T-cell (primary cell): ENCODE data around the gene GTF3C1. TPM values are rescaled to one million over a fixed set of nuclear protein-coding genes. Genes with fewer than 3 reads are reported as not detected.

Experiments used
- ATAC-seq, 4 experiments: fragments of 200-7000 bp in 3 of 4; fragments of 150-1000 bp in 1 of 4; cut with Tn5 transposase; replicated peaks in 1 of 4; 1 replicate in 3 of 4; 2 replicates in 1 of 4; pipeline ENCODE4 v1.10.0; 2021; ENCODE audit warnings: moderate library complexity in 3 of 4, mild to moderate bottlenecking in 2 of 4, moderate number of reproducible peaks in 1 of 4
- CTCF ChIA-PET, 2 donors: fragments of 300-600 bp; sonication (Branson Sonifier 250); formaldehyde crosslinking; loops; one replicate each; lab custom pipeline; 2022; ENCODE audit warnings: antibody characterized with exemption in 2 of 2; lab: Charles Lee
- POLR2A ChIA-PET, 2 donors: fragments of 300-600 bp; sonication (Branson Sonifier 250); formaldehyde crosslinking; loops; one replicate each; lab custom pipeline; 2022; ENCODE audit warnings: antibody characterized with exemption in 2 of 2; lab: Charles Lee
- DNase-seq, 35 experiments: peaks; one replicate each; pipeline versions ENCODE4 v3.0.0 to v3.0.0-alpha.2; 2013 to 2023
- H3K27ac ChIP-seq: one replicate; pipeline ENCODE4 v1.5.1; 2013; ENCODE audit warnings: low read length
- H3K27me3 ChIP-seq, 2 experiments: replicated peaks in 1 of 2; 1 replicate in 1 of 2; 2 replicates in 1 of 2; pipeline versions ENCODE4 v1.6.1 to v1.7.0; 2013; ENCODE audit warnings: low read length in 1 of 2, mixed read lengths in 1 of 2; ENCODE audit not compliant: control insufficient read depth in 2 of 2, insufficient read depth in 2 of 2; ENCODE audit errors: extremely low read depth in 1 of 2
- H3K36me3 ChIP-seq, 2 donors: 1 replicate in 1 of 2; 2 replicates in 1 of 2; pipeline versions ENCODE4 v1.6.1 to v1.7.0; 2013; ENCODE audit warnings: low read length in 1 of 2; ENCODE audit not compliant: control insufficient read depth in 2 of 2, insufficient read depth in 1 of 2; ENCODE audit errors: extremely low read depth in 1 of 2
- H3K4me1 ChIP-seq, 2 experiments: 1 replicate in 1 of 2; 2 replicates in 1 of 2; pipeline versions ENCODE4 v1.6.1 to v1.7.0; 2013; ENCODE audit warnings: low read length in 2 of 2, mixed read lengths in 1 of 2; ENCODE audit not compliant: insufficient read depth in 2 of 2, control insufficient read depth in 1 of 2; ENCODE audit errors: extremely low read depth in 1 of 2
- H3K4me3 ChIP-seq, 2 donors: 1 replicate in 1 of 2; 2 replicates in 1 of 2; pipeline versions ENCODE4 v1.5.1 to v1.7.0; 2013; ENCODE audit warnings: mild to moderate bottlenecking in 2 of 2, low read length in 1 of 2, moderate library complexity in 1 of 2; ENCODE audit not compliant: control insufficient read depth in 1 of 2; ENCODE audit errors: extremely low read depth in 1 of 2
- H3K9me3 ChIP-seq: 2 replicates; pipeline ENCODE4 v1.7.0; 2013
- H3K27ac Mint-ChIP-seq, 2 donors: one replicate each; pipeline ENCODE4 v1.8.0; 2020 to 2021; ENCODE audit warnings: mild to moderate bottlenecking in 2 of 2, mixed read lengths in 2 of 2
- H3K27me3 Mint-ChIP-seq, 2 donors: one replicate each; pipeline ENCODE4 v1.8.0; 2021 to 2022; ENCODE audit warnings: mixed read lengths in 2 of 2
- H3K36me3 Mint-ChIP-seq: one replicate; pipeline ENCODE4 v1.8.0; 2021; ENCODE audit warnings: mixed read lengths
- H3K4me1 Mint-ChIP-seq, 3 donors: one replicate each; pipeline ENCODE4 v1.8.0; 2020 to 2022; ENCODE audit warnings: mixed read lengths in 3 of 3, mild to moderate bottlenecking in 1 of 3
- H3K4me3 Mint-ChIP-seq, 3 donors: one replicate each; pipeline ENCODE4 v1.8.0; 2020 to 2022; ENCODE audit warnings: mild to moderate bottlenecking in 3 of 3, mixed read lengths in 3 of 3, moderate library complexity in 3 of 3
- H3K9me3 Mint-ChIP-seq, 3 donors: one replicate each; pipeline ENCODE4 v1.8.0; 2020 to 2022; ENCODE audit warnings: mixed read lengths in 3 of 3
- WGBS: methylation state at CpG from one replicate; pipeline ENCODE4 v1.1.5; 2013; ENCODE audit warnings: missing lambda C conversion rate; ENCODE audit not compliant: insufficient coverage; 5-methylcytosine and 5-hydroxymethylcytosine counted together
- total RNA-seq, 35 experiments: library from RNA in 6 of 35; stranded (reverse) in 6 of 35; fragments of 120-200 nt in 1 of 35; gene quantifications; one replicate each; pipeline versions ENCODE4 v1.2.1 to v1.2.4 and lab custom pipeline; 2013 to 2026

Gene GTF3C1
- total RNA-seq, 5 donors from 2014 or later (not counting 1 experiment from before 2014, with no cell fraction given), result 60.3 to 72.8 (median 61.4) TPM

DNA sequence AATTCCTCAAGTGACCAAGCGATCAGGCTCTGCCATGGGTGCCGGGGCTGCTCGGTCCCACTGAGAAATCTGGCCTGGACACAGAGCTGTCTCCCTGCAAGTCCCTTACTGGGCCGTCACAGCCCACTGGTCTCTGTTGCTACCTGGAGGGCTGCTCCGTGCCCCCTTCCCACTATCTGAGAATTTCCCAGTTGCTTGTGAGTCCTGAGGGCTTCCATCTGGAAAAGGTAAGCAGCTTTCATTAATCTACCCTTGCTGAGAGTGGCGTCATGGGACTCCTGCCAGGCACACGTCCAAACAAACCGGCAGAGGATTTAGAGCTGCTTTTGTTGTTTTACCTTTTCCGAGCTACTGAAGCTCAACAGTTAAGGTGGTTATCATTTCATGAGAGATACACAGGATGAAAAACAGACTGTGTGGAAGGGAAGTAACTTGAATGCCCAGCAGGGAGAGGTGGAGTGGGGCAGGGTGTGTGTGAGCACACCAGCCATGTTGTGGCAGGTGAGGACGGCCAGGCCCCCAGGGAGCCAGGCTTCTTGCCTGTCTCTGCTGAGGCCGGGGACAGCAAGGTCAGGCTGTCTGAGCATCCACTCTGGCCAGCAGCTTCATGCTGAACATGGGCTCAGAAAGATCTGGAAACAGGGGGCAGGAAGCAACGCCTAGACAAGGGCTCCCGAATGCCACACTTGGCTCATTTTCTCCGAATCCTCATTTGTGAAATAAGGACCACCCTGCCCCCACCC lies 50.6 kb downstream of the GTF3C1 start:
- peaks cover 27 to 95% of the 10 kb centered on the region in 2 donors for H3K36me3 ChIP-seq
- no peaks in the 10 kb centered on the region for H3K9me3 ChIP-seq
- ChIA-PET POLR2A (no interaction called here), CTCF (no interaction called here)
- Mint-ChIP-seq H3K27ac (no peak overlapping the region), H3K27me3 (no peaks in the 10 kb centered on the region), H3K4me1 (no peaks in the 10 kb centered on the region), H3K36me3 (peaks cover 77% of the 10 kb centered on the region), H3K4me3 (no peak overlapping the region), H3K9me3 (no peaks in the 10 kb centered on the region)
- H3K27ac ChIP-seq, result no peak overlapping the region
- ATAC-seq, result no peak
- 97% methylated on average over 14 of the region's 14 CpGs for WGBS
- no peaks in the 10 kb centered on the region for H3K27me3 ChIP-seq
- no peak for DNase-seq
- no peak overlapping the region for H3K4me3 ChIP-seq
- no peaks in the 10 kb centered on the region for H3K4me1 ChIP-seq

DNA sequence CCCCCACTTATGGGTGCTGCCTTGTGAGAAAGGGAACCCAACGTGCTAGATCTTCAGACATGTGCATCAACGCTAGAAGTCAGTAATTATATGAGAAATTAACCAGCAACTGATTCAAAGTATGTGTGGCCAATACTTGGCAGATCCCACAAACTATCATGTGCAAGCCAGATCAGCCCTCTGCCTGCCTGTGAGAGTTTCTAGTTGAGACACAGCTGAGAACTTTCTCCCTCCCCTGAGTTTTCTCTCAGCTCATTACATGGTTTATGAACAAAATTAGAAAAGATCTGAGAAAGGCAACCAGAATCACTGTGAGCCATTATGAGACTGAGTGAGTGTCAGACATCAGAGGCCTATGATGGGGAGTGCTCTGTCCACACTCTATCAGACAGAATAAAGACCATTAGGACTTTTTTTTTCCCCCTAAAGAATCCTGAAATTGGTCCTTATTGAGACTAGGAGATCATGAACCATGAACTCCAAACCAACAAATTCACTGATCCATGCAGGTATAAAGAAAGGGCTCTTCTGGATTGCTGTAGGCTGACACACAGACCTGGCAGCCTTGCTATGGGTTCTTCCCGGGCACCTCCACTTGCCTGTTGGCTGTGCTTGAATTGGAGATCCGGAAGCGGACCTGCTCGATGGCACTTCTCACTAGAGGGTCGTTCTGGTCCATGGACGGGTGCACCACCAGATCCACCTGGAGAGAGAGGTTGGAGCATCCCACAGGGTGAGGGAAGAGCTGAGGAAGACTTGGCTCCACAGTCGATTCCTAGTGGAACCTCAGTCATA lies 51.5 kb downstream of the GTF3C1 start:
- Histone ChIP-seq H3K4me1 (no peaks in the 10 kb centered on the region), H3K36me3 (peaks cover 20 to 90% of the 10 kb centered on the region in 2 donors), H3K9me3 (no peaks in the 10 kb centered on the region), H3K27ac (no peak overlapping the region), H3K4me3 (no peak overlapping the region), H3K27me3 (no peaks in the 10 kb centered on the region)
- H3K27ac Mint-ChIP-seq, result peak overlapping the region in 1 of 2 donors; percentile 24
- no peak for DNase-seq
- ATAC-seq, result no peak
- H3K27me3 Mint-ChIP-seq, result no peaks in the 10 kb centered on the region
- ChIA-PET POLR2A (interaction anchor here in 1 of 2 donors (0.7 kb wide), 1 partner anchor 328 kb away, joined by 7 read pairs; no protein-coding TSS in a partner anchor), CTCF (no interaction called here)
- no peaks in the 10 kb centered on the region for H3K9me3 Mint-ChIP-seq
- peaks cover 70% of the 10 kb centered on the region for H3K36me3 Mint-ChIP-seq
- no peaks in the 10 kb centered on the region for H3K4me1 Mint-ChIP-seq
- 90% methylated on average over 6 of the region's 9 CpGs for WGBS
- no peak overlapping the region for H3K4me3 Mint-ChIP-seq

DNA sequence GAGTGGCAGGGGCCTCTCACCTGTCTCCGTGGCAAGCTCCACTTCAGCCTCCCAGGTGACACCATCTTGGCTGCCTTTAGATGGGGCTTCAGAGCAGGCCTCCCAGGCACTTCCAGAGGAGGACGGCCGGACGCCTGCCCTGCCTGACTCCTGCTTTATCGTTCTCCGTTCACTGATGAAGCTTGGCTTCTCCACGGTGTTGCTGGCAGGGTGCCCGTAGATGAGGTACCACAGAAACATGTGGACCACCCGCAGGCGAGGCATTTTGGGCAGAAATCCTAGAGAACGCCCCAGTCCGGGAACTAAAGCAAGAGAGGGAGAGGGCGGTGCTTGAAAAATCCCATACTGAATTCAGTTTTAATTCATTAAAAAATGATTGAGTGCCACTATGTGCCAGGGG lies 54.5 kb downstream of the GTF3C1 start:
- whole genome bisulfite sequencing, result 95% methylated on average over 10 of the region's 13 CpGs
- POLR2A ChIA-PET, result no interaction called here
- no peaks in the 10 kb centered on the region for H3K9me3 ChIP-seq
- ATAC-seq (no peak), DNase-seq (no peak)
- CTCF ChIA-PET, result no interaction called here
- Mint-ChIP-seq H3K4me1 (peaks cover 0 to 3% (median 0%) of the 10 kb centered on the region in 3 donors), H3K27me3 (no peaks in the 10 kb centered on the region), H3K27ac (no peak overlapping the region), H3K9me3 (no peaks in the 10 kb centered on the region), H3K4me3 (no peak overlapping the region), H3K36me3 (peaks cover 68% of the 10 kb centered on the region)
- H3K27ac ChIP-seq, result no peak overlapping the region
- peaks cover 0 to 7% of the 10 kb centered on the region in 2 experiments for H3K4me1 ChIP-seq
- no peak overlapping the region for H3K4me3 ChIP-seq
- H3K36me3 ChIP-seq, result peaks cover 15 to 92% of the 10 kb centered on the region in 2 donors
- H3K27me3 ChIP-seq, result no peaks in the 10 kb centered on the region

DNA sequence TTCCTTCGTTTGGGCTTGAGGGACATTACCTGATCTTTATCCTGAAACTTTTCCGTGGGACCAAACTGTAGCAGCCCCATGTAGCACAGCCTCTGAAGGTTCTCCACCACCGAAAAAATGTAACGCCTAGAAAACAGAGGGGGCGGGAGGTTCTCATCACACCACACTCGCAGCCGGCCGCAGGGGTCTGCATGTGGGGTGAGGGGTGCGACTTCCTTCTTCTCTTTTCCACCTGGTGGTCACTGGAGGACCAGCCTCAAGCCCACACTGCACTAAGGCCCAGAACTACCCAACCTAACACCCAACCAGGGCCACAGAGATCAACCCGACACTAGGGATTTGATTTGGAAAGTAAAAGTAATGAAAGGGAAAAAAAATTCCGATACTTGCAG lies 57.1 kb downstream of the GTF3C1 start:
- Mint-ChIP-seq H3K4me1 (peaks cover 0 to 3% (median 0%) of the 10 kb centered on the region in 3 donors), H3K9me3 (no peaks in the 10 kb centered on the region), H3K27ac (peak overlapping the region in 1 of 2 donors; percentile 11), H3K4me3 (no peak overlapping the region), H3K36me3 (peaks cover 71% of the 10 kb centered on the region), H3K27me3 (no peaks in the 10 kb centered on the region)
- H3K4me3 ChIP-seq, result no peak overlapping the region
- peaks cover 15 to 92% of the 10 kb centered on the region in 2 donors for H3K36me3 ChIP-seq
- 100% methylated on average over 2 of the region's 11 CpGs for WGBS
- DNase-seq, result no peak
- H3K9me3 ChIP-seq, result no peaks in the 10 kb centered on the region
- H3K4me1 ChIP-seq, result peaks cover 0 to 7% of the 10 kb centered on the region in 2 experiments
- H3K27ac ChIP-seq, result peak overlapping the region; percentile 52
- ChIA-PET CTCF (no interaction called here), POLR2A (no interaction called here)
- no peaks in the 10 kb centered on the region for H3K27me3 ChIP-seq
- no peak for ATAC-seq

DNA sequence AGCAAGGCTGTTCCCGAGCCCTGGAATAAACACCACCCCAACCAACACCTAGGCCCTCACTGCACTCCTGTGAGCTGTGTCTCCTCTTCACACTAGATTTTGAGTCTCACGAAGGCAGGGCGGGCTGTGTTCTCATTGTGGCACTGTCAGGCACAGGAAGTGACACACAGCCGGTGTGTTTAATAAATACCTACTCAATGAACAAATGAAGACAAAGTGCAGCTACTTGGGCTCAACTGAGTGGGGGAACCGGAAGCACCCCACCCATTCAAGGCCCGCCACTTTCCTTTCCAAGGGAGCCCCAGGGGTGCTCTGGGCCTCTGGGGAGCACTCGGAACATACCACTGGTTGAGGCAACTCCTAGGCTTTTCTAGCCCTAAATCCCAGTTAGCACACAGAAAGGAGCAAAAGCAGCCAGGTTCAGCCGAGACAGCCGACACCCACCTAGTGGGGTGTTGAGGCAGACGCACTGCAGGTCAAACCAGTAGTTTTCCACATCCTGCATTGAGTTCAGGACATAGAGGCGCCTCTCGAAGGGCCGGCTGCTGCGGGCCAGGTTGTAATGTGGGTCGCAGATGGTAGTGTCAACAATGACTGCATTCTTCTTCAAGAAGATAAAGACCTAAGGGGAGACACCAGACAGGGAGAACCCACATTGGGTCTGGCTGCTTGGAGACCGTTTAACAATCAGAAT lies 57.7 kb downstream of the GTF3C1 start:
- peak in 1 of 4 experiments; percentile 46 for ATAC-seq
- Mint-ChIP-seq H3K27me3 (no peaks in the 10 kb centered on the region), H3K27ac (peak overlapping the region; percentile 28 to 71), H3K36me3 (peaks cover 69% of the 10 kb centered on the region), H3K9me3 (no peaks in the 10 kb centered on the region), H3K4me1 (peaks cover 0 to 3% (median 0%) of the 10 kb centered on the region in 3 donors), H3K4me3 (no peak overlapping the region)
- WGBS, result 83% methylated on average over 8 of the region's 16 CpGs
- Histone ChIP-seq H3K4me3 (no peak overlapping the region), H3K36me3 (peaks cover 15 to 92% of the 10 kb centered on the region in 2 donors), H3K27ac (peak overlapping the region; percentile 52), H3K4me1 (peaks cover 0 to 7% of the 10 kb centered on the region in 2 experiments), H3K9me3 (no peaks in the 10 kb centered on the region), H3K27me3 (no peaks in the 10 kb centered on the region)
- CTCF ChIA-PET, result no interaction called here
- POLR2A ChIA-PET, result no interaction called here
- peak in 11 of 35 experiments; percentile 3 to 45 (median 8) for DNase-seq

DNA sequence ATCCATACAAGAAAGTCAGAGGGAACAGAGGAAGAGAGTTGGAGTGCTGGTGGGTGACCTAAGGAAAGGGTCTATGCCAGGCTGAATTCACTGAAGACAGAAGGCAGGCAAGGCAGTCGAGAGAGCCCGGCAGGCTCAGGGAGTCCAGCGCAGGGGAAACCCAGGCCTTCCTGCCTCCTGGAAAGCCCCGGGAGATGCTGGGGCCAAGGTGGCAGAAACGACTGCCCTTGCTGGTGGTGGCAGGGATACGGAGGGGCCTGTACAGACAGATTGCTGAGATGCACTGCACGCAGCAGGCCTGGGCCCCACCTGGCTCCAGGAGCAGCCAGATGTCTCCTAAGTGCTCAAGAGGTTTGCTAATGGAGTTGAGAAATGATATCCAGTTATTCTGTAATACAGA lies 59.8 kb downstream of the GTF3C1 start:
- ChIA-PET POLR2A (no interaction called here), CTCF (no interaction called here)
- no peaks in the 10 kb centered on the region for H3K27me3 ChIP-seq
- no peak overlapping the region for H3K27ac ChIP-seq
- H3K4me3 ChIP-seq, result no peak overlapping the region
- H3K27ac Mint-ChIP-seq, result no peak overlapping the region
- DNase-seq (no peak), ATAC-seq (no peak)
- H3K36me3 Mint-ChIP-seq, result peaks cover 75% of the 10 kb centered on the region
- H3K4me1 ChIP-seq, result peaks cover 0 to 7% of the 10 kb centered on the region in 2 experiments
- peaks cover under 1 to 3% (median 2%) of the 10 kb centered on the region in 3 donors for H3K4me1 Mint-ChIP-seq
- H3K9me3 ChIP-seq, result no peaks in the 10 kb centered on the region
- no peak overlapping the region for H3K4me3 Mint-ChIP-seq
- H3K9me3 Mint-ChIP-seq, result no peaks in the 10 kb centered on the region
- whole genome bisulfite sequencing, result 93% methylated on average over 5 of the region's 7 CpGs
- H3K27me3 Mint-ChIP-seq, result no peaks in the 10 kb centered on the region
- peaks cover 11 to 91% of the 10 kb centered on the region in 2 donors for H3K36me3 ChIP-seq
